Measurements from ENCODE around the gene IFNAR2. TPM values are rescaled to one million over a fixed set of nuclear protein-coding genes. Genes with fewer than 3 reads are reported as not detected.
"Not testable (repeated sequence)": the region's sequence is repeated elsewhere in the genome, so short reads cannot be mapped to it uniquely, and the experiment has no call there.

IFNAR2 gene
- total RNA-seq, 1 donor from 2014 or later = 9.2 TPM

- intact Hi-C loops (cut with micrococcal nuclease) = no loop called here
- ATAC-seq (no peak), DNase-seq (no peak)
Observed at GRCh38 chr21:33238565-33239255, 9.0 kb downstream of the IFNAR2 start.

- intact Hi-C loops (cut with micrococcal nuclease); ATAC-seq; DNase-seq: not testable (repeated sequence)
Observed at GRCh38 chr21:33239559-33240127, 9.9 kb downstream of the IFNAR2 start.

GRCh38 chr21:33240404-33240803 is 10.7 kb downstream of the IFNAR2 start:
- intact Hi-C loops (cut with micrococcal nuclease) = no loop called here
- ATAC-seq = no peak
- DNase-seq = no peak

GRCh38 chr21:33241846-33242245 is 12.1 kb downstream of the IFNAR2 start:
- DNase-seq (no peak), ATAC-seq (no peak)
- intact Hi-C loops (cut with micrococcal nuclease) = no loop called here

- ATAC-seq; DNase-seq; intact Hi-C loops (cut with micrococcal nuclease): not testable (repeated sequence)
Observed at GRCh38 chr21:33242846-33243245, 13.1 kb downstream of the IFNAR2 start.

GRCh38 chr21:33244082-33244778 is 14.5 kb downstream of the IFNAR2 start:
- intact Hi-C loops (cut with micrococcal nuclease) = no loop called here
- no peak for DNase-seq
- ATAC-seq = peak; percentile 77

- no peak for ATAC-seq
- intact Hi-C loops (cut with micrococcal nuclease) = no loop called here
- DNase-seq = no peak
Observed at GRCh38 chr21:33244779-33245105, 15.0 kb downstream of the IFNAR2 start.

- ATAC-seq (no peak), DNase-seq (no peak)
- intact Hi-C loops (cut with micrococcal nuclease) = no loop called here
Observed at GRCh38 chr21:33245289-33245918, 15.7 kb downstream of the IFNAR2 start.

- intact Hi-C loops (cut with micrococcal nuclease) = no loop called here
- DNase-seq (no peak), ATAC-seq (peak; percentile 37)
Observed at GRCh38 chr21:33246506-33246905, 16.8 kb downstream of the IFNAR2 start.

GRCh38 chr21:33246963-33247362 is 17.2 kb downstream of the IFNAR2 start:
- DNase-seq = no peak
- no peak for ATAC-seq
- intact Hi-C loops (cut with micrococcal nuclease) = no loop called here

- no peak for DNase-seq
- ATAC-seq = peak; percentile 20
- intact Hi-C loops (cut with micrococcal nuclease) = no loop called here
Observed at GRCh38 chr21:33247599-33247998, 17.9 kb downstream of the IFNAR2 start.

- intact Hi-C loops (cut with micrococcal nuclease) = no loop called here
- DNase-seq (no peak), ATAC-seq (peak; percentile 19)
Observed at GRCh38 chr21:33249331-33250002, 19.7 kb downstream of the IFNAR2 start.

- intact Hi-C loops (cut with micrococcal nuclease) = no loop called here
- ATAC-seq = no peak
- no peak for DNase-seq
Observed at GRCh38 chr21:33251119-33251518, 21.4 kb downstream of the IFNAR2 start.

- DNase-seq; ATAC-seq; intact Hi-C loops (cut with micrococcal nuclease): not testable (repeated sequence)
Observed at GRCh38 chr21:33253382-33253781, 23.6 kb downstream of the IFNAR2 start.

- intact Hi-C loops (cut with micrococcal nuclease) = no loop called here
- no peak for DNase-seq
- no peak for ATAC-seq
Observed at GRCh38 chr21:33254766-33255165, 25.0 kb downstream of the IFNAR2 start.

GRCh38 chr21:33255404-33255803 is 25.7 kb downstream of the IFNAR2 start:
- DNase-seq = no peak
- no peak for ATAC-seq
- intact Hi-C loops (cut with micrococcal nuclease) = no loop called here

GRCh38 chr21:33256019-33256418 is 26.3 kb downstream of the IFNAR2 start:
- intact Hi-C loops (cut with micrococcal nuclease) = no loop called here

GRCh38 chr21:33257094-33257803 is 27.5 kb downstream of the IFNAR2 start:
- ATAC-seq (no peak), DNase-seq (no peak)
- intact Hi-C loops (cut with micrococcal nuclease) = no loop called here

More at GRCh38 chr21:33256019-33256418, 26.3 kb downstream of the IFNAR2 start:
- DNase-seq = no peak
- no peak for ATAC-seq

- ATAC-seq (no peak), DNase-seq (no peak)
- intact Hi-C loops (cut with micrococcal nuclease) = no loop called here
Observed at GRCh38 chr21:33258475-33258874, 28.7 kb downstream of the IFNAR2 start.
